Measurements from ENCODE around the gene SPDL1. TPM values are rescaled to one million over a fixed set of nuclear protein-coding genes. Genes with fewer than 3 reads are reported as not detected.

Gene SPDL1
- polyA plus RNA-seq, 4 donors: 2.2 to 15.1 (median 9.7) TPM

DNA sequence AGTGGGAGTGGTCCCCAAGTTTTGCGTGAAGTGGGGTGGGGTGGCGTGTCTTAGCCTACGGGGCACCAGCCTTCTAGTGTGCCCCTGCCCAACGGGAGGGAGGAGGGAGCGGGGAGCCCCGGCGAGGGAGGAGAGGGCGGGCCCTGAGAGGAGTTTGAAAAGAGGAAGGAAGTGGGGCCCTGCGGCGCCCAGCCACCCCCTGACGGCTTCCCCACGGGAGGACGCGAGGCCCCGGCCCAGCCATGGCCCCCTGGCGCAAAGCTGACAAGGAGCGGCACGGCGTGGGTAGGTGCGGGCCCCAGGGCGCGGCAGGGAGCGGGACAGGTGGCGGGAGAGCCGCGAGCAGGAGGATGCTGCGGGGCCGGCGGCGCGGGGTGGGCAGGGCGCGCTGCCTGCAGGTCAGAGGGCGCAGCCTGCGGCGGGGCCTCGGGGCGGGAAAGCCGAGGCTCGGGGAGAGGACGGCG lies 53.5 kb downstream of the SPDL1 start, which contains the start of gene DOCK2:
TSS of gene DOCK2 (plus strand) at position 191 of the 464 bp plus-strand sequence. CDS start at position 243, 52 bp downstream.
- no peak for FAIRE-seq
- H3K27me3 ChIP-seq (ENCODE audit: control insufficient read depth in 3 of 3, insufficient read depth in 3 of 3, low read length in 3 of 3): peaks cover 0 to 21% (median 3%) of the 10 kb centered on the region in 3 donors
- peak within 1 kb of the TSS in 2 of 3 donors; percentile 50 to 56 for H3K4me3 ChIP-seq (ENCODE audit: low read depth in 1 of 3, low read length in 3 of 3)

DNA sequence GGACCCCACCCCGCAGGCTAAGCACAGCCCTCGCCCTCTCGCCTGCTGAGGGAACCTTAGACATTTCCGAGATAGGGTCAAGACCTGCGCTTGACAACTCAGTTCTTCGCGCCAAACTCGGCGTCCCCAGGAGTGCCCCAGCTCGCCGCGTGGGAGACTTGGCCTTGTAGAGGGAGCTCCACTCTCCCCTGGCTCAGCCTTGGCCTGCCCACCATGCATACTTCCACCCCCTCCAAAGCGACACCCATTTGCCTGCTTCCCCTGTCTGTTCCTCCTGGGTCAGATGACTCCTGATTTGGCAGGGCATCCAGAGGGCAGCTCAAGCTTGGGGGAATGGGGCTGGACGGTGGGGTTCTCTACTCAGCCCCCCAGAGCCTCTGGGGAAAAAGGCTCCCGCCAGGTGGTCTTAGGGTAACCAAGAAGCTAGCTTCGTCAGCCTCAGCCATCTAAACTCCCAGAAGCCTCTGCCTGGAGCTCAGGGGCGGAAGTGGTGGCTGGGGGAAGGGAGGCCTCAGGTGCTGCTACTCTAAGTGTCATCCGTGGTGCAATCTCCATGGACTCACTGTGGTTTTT lies 54.1 kb downstream of the SPDL1 start:
- peaks cover 0 to 3% of the 10 kb centered on the region in 2 donors for H3K9me3 ChIP-seq (ENCODE audit: control insufficient read depth in 2 of 2, insufficient read depth in 1 of 2, low read depth in 1 of 2, low read length in 1 of 2)
- FAIRE-seq: no peak
- peak overlapping the region in 2 of 3 donors; percentile 53 to 61 for H3K27ac ChIP-seq (ENCODE audit: low read depth in 1 of 3, low read length in 2 of 3)
- WGBS, 3 donors: 17 to 22% (median 21%) methylated on average over 14 to 18 of the region's 18 CpGs
- H3K36me3 ChIP-seq (ENCODE audit: control insufficient read depth in 3 of 3, insufficient read depth in 2 of 3, low read depth in 1 of 3, low read length in 3 of 3): no peaks in the 10 kb centered on the region
- H3K27me3 ChIP-seq (ENCODE audit: control insufficient read depth in 3 of 3, insufficient read depth in 3 of 3, low read length in 3 of 3): peaks cover 0 to 21% (median 3%) of the 10 kb centered on the region in 3 donors
- peak overlapping the region in 2 of 3 donors; percentile 50 to 56 for H3K4me3 ChIP-seq (ENCODE audit: low read depth in 1 of 3, low read length in 3 of 3)
- DNase-seq: peak in 1 of 2 donors; percentile 49
- no peaks in the 10 kb centered on the region for H3K4me1 ChIP-seq (ENCODE audit: control insufficient read depth in 3 of 3, insufficient read depth in 2 of 3, low read depth in 1 of 3, low read length in 2 of 3)

More for the DNA sequence above, 53.5 kb downstream of the SPDL1 start, which contains the start of gene DOCK2:
- peak in 1 of 2 donors; percentile 14 for DNase-seq
- peak within 1 kb of the TSS in 2 of 3 donors; percentile 53 to 61 for H3K27ac ChIP-seq (ENCODE audit: low read depth in 1 of 3, low read length in 2 of 3)
- no peaks in the 10 kb centered on the region for H3K36me3 ChIP-seq (ENCODE audit: control insufficient read depth in 3 of 3, insufficient read depth in 2 of 3, low read depth in 1 of 3, low read length in 3 of 3)
- H3K9me3 ChIP-seq (ENCODE audit: control insufficient read depth in 2 of 2, insufficient read depth in 1 of 2, low read depth in 1 of 2, low read length in 1 of 2): peaks cover 0 to 3% of the 10 kb centered on the region in 2 donors
- H3K4me1 ChIP-seq (ENCODE audit: control insufficient read depth in 3 of 3, insufficient read depth in 2 of 3, low read depth in 1 of 3, low read length in 2 of 3): no peaks in the 10 kb centered on the region
- WGBS, 3 donors: 1 to 9% (median 8%) methylated on average over 15 to 42 of the region's 42 CpGs

DNA sequence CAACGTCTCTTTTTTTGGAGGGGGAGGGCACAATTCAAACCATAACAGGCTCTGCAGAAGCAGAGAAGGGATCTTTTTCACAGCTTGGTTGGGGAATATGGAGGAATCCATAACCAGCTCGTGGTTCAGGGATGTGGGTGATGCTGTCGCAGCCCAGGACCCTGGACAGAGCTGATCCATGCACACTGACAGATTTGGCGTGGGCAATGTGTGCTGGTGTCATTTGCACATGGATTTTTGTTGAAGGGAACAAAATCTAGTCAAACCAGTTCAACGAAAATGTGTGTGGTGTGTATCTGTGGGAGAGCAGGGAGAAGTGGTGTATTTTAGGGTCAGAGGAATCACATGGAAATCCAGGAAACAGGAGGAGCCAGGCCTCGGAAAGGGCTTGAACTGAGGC lies 57.7 kb downstream of the SPDL1 start:
- peaks cover 0 to 3% of the 10 kb centered on the region in 2 donors for H3K9me3 ChIP-seq (ENCODE audit: control insufficient read depth in 2 of 2, insufficient read depth in 1 of 2, low read depth in 1 of 2, low read length in 1 of 2)
- H3K36me3 ChIP-seq (ENCODE audit: control insufficient read depth in 3 of 3, insufficient read depth in 2 of 3, low read depth in 1 of 3, low read length in 3 of 3): no peaks in the 10 kb centered on the region
- H3K27me3 ChIP-seq (ENCODE audit: control insufficient read depth in 3 of 3, insufficient read depth in 3 of 3, low read length in 3 of 3): peaks cover 0 to 17% (median 1%) of the 10 kb centered on the region in 3 donors
- no peaks in the 10 kb centered on the region for H3K4me1 ChIP-seq (ENCODE audit: control insufficient read depth in 3 of 3, insufficient read depth in 2 of 3, low read depth in 1 of 3, low read length in 2 of 3)
- 11 to 37% (median 28%) methylated on average over 6 of the region's 6 CpGs for WGBS, 3 donors
- H3K27ac ChIP-seq (ENCODE audit: low read depth in 1 of 3, low read length in 2 of 3): no peak overlapping the region
- FAIRE-seq: no peak
- no peak overlapping the region for H3K4me3 ChIP-seq (ENCODE audit: low read depth in 1 of 3, low read length in 3 of 3)
- DNase-seq: no peak

DNA sequence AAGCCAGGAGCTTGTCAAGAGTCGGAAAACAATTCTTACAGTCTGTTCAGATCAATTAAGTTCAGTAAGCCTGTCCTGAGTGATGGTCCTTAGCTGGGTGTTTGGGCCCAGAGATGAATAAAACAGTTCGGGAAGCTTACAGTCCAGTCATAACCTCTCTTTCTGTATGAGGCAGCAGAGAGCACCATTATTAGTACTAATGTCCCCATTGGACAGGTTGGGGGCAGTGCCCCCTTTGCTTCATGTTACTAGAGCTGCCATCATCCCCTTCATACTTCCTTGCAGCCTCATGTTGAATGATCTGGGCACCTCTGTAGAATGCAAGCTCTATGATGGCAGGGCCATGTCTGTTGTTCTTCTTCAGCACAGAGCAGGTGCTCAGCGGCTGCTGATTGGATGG lies 63.3 kb downstream of the SPDL1 start:
- H3K4me3 ChIP-seq (ENCODE audit: low read depth in 1 of 3, low read length in 3 of 3): no peak overlapping the region
- FAIRE-seq (no peak), DNase-seq (no peak)

DNA sequence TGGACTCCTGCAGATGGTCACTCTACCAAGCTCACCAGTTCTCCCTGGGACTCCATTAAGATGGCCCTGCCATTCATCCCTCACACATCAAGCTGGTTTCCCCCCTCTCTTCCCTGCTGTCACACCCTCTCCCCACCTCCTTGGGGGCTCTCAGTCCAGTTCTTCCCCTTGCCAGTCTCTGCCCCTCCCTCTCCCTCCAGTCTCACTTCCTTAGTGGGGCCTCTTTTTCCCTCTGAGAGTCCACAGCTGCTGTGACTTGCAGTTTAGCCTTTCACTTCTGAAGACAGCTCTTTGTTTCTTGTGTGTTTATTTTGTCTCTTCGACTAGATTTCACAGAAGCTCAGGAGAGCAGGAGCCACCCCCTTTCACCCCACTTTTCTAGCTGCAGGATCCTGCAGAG lies 64.0 kb downstream of the SPDL1 start:
- H3K27me3 ChIP-seq (ENCODE audit: control insufficient read depth in 3 of 3, insufficient read depth in 3 of 3, low read length in 3 of 3): no peaks in the 10 kb centered on the region
- 7 to 24% (median 11%) methylated on average over 1 of the region's 1 CpG for WGBS, 3 donors
- DNase-seq (no peak), FAIRE-seq (no peak)
- H3K4me1 ChIP-seq (ENCODE audit: control insufficient read depth in 3 of 3, insufficient read depth in 2 of 3, low read depth in 1 of 3, low read length in 2 of 3): no peaks in the 10 kb centered on the region
- no peak overlapping the region for H3K27ac ChIP-seq (ENCODE audit: low read depth in 1 of 3, low read length in 2 of 3)
- H3K4me3 ChIP-seq (ENCODE audit: low read depth in 1 of 3, low read length in 3 of 3): no peak overlapping the region
- H3K9me3 ChIP-seq (ENCODE audit: control insufficient read depth in 2 of 2, insufficient read depth in 1 of 2, low read depth in 1 of 2, low read length in 1 of 2): no peaks in the 10 kb centered on the region
- no peaks in the 10 kb centered on the region for H3K36me3 ChIP-seq (ENCODE audit: control insufficient read depth in 3 of 3, insufficient read depth in 2 of 3, low read depth in 1 of 3, low read length in 3 of 3)

More for the DNA sequence above, 63.3 kb downstream of the SPDL1 start:
- Histone ChIP-seq H3K36me3 (ENCODE audit: control insufficient read depth in 3 of 3, insufficient read depth in 2 of 3, low read depth in 1 of 3, low read length in 3 of 3) (no peaks in the 10 kb centered on the region), H3K27ac (ENCODE audit: low read depth in 1 of 3, low read length in 2 of 3) (no peak overlapping the region), H3K27me3 (ENCODE audit: control insufficient read depth in 3 of 3, insufficient read depth in 3 of 3, low read length in 3 of 3) (no peaks in the 10 kb centered on the region), H3K4me1 (ENCODE audit: control insufficient read depth in 3 of 3, insufficient read depth in 2 of 3, low read depth in 1 of 3, low read length in 2 of 3) (no peaks in the 10 kb centered on the region), H3K9me3 (ENCODE audit: control insufficient read depth in 2 of 2, insufficient read depth in 1 of 2, low read depth in 1 of 2, low read length in 1 of 2) (no peaks in the 10 kb centered on the region)
- 77 to 90% (median 81%) methylated on average over 3 of the region's 3 CpGs for WGBS, 3 donors

DNA sequence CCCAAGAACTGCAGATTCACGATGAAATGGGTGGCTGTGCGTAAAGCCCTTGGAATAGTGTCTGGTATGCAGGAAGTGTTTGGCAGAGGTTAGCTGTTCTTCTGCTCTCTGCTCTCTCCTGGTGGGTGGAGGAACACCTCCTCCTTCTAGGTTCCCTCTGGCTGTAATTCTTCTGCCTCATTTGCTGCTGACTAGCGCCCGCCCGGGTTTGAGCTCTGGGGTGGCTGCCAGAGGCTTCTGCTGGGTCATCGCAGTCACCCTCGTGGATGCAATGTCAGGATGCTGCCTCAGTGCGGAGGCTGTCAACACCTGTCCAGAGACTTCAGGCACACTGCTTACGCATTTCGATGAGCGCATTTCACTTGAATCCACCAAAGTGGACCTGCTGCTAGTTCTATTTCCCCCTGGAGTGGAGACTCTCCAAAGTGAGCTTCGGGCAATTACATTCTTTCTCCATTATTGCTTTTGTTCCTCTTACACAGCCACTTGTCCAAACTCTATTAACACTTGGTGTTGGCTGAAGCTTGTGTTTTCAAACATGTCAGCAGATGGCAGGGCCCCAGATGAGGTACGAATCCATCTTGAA lies 65.2 kb downstream of the SPDL1 start:
- no peak for FAIRE-seq
- no peak for DNase-seq
- Histone ChIP-seq H3K27me3 (ENCODE audit: control insufficient read depth in 3 of 3, insufficient read depth in 3 of 3, low read length in 3 of 3) (no peaks in the 10 kb centered on the region), H3K36me3 (ENCODE audit: control insufficient read depth in 3 of 3, insufficient read depth in 2 of 3, low read depth in 1 of 3, low read length in 3 of 3) (no peaks in the 10 kb centered on the region), H3K4me1 (ENCODE audit: control insufficient read depth in 3 of 3, insufficient read depth in 2 of 3, low read depth in 1 of 3, low read length in 2 of 3) (no peaks in the 10 kb centered on the region), H3K9me3 (ENCODE audit: control insufficient read depth in 2 of 2, insufficient read depth in 1 of 2, low read depth in 1 of 2, low read length in 1 of 2) (no peaks in the 10 kb centered on the region), H3K4me3 (ENCODE audit: low read depth in 1 of 3, low read length in 3 of 3) (no peak overlapping the region), H3K27ac (ENCODE audit: low read depth in 1 of 3, low read length in 2 of 3) (no peak overlapping the region)
- 77 to 87% (median 77%) methylated on average over 13 of the region's 13 CpGs for WGBS, 3 donors

DNA sequence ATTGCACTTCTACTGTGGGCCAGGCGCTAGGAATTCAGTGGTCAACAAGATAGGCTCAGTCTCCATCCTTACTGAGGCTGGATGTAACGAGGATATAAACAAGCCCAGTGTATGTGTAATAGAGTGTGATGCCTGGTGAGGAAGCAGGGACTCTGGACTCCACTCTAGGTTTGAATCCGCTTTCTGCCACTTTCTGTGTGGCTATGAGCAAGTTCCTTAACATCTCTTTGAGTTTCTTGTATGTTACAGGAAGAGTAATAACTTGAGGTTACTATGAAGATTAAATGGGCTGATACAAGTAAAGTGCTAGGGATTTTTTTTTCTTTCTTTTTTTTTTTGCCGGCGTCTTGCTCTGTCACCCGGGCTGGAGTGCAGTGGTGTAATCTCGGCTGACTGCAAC lies 65.9 kb downstream of the SPDL1 start:
- no peak for DNase-seq
- FAIRE-seq: no peak
- H3K27me3 ChIP-seq (ENCODE audit: control insufficient read depth in 3 of 3, insufficient read depth in 3 of 3, low read length in 3 of 3): no peaks in the 10 kb centered on the region
- WGBS, 3 donors: 58 to 65% (median 61%) methylated on average over 7 of the region's 7 CpGs
- H3K4me1 ChIP-seq (ENCODE audit: control insufficient read depth in 3 of 3, insufficient read depth in 2 of 3, low read depth in 1 of 3, low read length in 2 of 3): no peaks in the 10 kb centered on the region
- no peak overlapping the region for H3K4me3 ChIP-seq (ENCODE audit: low read depth in 1 of 3, low read length in 3 of 3)
- no peaks in the 10 kb centered on the region for H3K9me3 ChIP-seq (ENCODE audit: control insufficient read depth in 2 of 2, insufficient read depth in 1 of 2, low read depth in 1 of 2, low read length in 1 of 2)
- H3K36me3 ChIP-seq (ENCODE audit: control insufficient read depth in 3 of 3, insufficient read depth in 2 of 3, low read depth in 1 of 3, low read length in 3 of 3): no peaks in the 10 kb centered on the region
- H3K27ac ChIP-seq (ENCODE audit: low read depth in 1 of 3, low read length in 2 of 3): no peak overlapping the region

DNA sequence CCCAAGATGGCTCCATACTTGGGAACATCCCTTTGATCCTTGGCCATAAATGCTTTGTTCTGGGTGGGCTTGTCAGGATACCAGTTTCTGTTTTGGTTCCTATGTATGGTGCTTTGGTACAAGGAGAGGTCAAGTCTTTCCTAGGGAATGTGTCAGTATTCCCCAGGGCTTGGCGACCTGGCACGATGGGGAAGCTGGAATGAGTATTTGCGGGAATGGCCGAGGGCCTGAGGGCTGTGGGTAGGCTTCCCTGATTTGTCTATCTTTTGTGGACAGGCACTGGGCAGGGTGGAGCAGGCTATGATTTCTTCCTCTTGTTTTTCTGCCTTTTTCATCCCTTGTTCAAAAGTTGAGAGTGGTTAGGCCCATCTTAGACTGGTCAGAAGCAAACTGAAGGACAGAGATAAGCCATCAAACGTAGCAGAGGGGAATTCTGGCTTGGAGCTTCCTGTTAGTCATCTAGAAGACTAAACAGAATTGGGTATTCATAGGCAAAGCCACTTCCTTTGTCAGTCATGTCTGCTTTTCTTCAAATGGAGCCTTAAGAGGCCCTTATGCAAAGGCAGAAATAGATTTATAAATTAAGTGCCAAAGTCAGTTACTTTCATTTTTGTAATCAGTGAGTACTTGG lies 67.2 kb downstream of the SPDL1 start:
- WGBS, 3 donors: 66 to 76% (median 67%) methylated on average over 5 of the region's 5 CpGs
- FAIRE-seq: no peak
- H3K27me3 ChIP-seq (ENCODE audit: control insufficient read depth in 3 of 3, insufficient read depth in 3 of 3, low read length in 3 of 3): no peaks in the 10 kb centered on the region
- H3K4me3 ChIP-seq (ENCODE audit: low read depth in 1 of 3, low read length in 3 of 3): no peak overlapping the region
- H3K4me1 ChIP-seq (ENCODE audit: control insufficient read depth in 3 of 3, insufficient read depth in 2 of 3, low read depth in 1 of 3, low read length in 2 of 3): no peaks in the 10 kb centered on the region
- no peaks in the 10 kb centered on the region for H3K36me3 ChIP-seq (ENCODE audit: control insufficient read depth in 3 of 3, insufficient read depth in 2 of 3, low read depth in 1 of 3, low read length in 3 of 3)
- no peak for DNase-seq
- peak overlapping the region in 2 of 3 donors; percentile 21 to 38 for H3K27ac ChIP-seq (ENCODE audit: low read depth in 1 of 3, low read length in 2 of 3)
- H3K9me3 ChIP-seq (ENCODE audit: control insufficient read depth in 2 of 2, insufficient read depth in 1 of 2, low read depth in 1 of 2, low read length in 1 of 2): no peaks in the 10 kb centered on the region
